GM12878 (cell line): Measurements from ENCODE around the gene CBLN3.

ENCODE experiments used
- MAX ChIP-seq: IDR thresholded peaks from 2 replicates; pipeline ENCODE4 v1.6.1; 2012; ENCODE audit warnings: low read depth, low read length, improper control_type of control experiment
- MYC ChIP-seq: IDR thresholded peaks from 2 replicates; pipeline ENCODE4 v1.6.1; 2011; ENCODE audit warnings: mild to moderate bottlenecking, low read length, moderate library complexity, inconsistent platforms; ENCODE audit not compliant: insufficient read depth, insufficient replicate concordance, insufficient read length, severe bottlenecking
- TF ChIP-seq, protein P1 (sequence below), 3 experiments: IDR thresholded peaks in 2 of 3; conservative IDR thresholded peaks in 1 of 3; 2 replicates each; pipeline ENCODE4 v1.5.1; 2011; ENCODE audit warnings: low read depth in 3 of 3, low read length in 3 of 3, mild to moderate bottlenecking in 3 of 3, control low read depth in 2 of 3, moderate library complexity in 2 of 3, inconsistent platforms in 1 of 3, mixed read lengths in 1 of 3; ENCODE audit not compliant: control insufficient read depth in 2 of 3, insufficient read depth in 1 of 3; ENCODE audit errors: extremely low read depth in 1 of 3

DNA sequence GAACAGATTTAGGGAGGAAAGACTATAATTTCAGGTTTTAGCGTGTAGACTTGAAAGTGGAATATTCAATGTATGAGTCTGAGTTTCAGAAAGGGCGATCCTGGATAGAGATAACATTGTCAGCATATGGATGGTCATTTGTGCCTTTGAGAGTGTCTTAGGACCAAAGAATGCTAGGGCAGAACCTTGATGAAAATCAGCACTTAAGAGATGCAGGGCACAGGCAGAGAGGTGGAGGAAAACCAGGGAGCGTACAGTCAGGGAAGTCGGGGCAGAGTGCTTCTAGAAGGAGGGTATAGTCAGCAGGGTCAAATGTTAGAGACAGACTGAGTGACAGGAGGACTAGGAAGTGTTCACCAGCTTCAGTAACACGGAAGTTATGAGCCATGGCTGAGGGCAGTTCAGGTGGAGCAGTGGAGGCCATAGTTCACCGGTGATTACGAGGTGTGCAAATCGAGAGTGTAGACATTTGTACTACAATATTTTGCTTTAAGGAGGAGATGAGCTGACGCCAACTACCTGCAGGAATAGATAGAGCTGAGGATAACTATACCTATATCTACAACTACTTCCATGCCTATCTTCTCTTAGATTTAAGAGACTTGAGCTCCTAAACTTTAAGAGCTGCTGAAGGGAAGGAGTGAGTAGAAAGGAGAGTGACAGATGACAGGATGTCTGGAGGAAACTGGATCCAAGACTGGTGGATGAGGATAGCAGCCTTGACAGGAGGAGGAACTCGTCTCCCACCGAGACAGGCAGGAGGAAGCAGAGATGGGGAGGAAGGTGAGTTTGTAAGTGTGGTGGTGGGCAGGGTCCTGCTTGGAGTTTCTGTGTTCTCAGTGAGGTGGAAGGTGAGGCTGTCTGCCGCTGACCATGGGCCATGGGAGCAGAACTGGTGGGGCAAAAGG lies 6.5 kb downstream of the CBLN3 start:
- TF ChIP-seq, protein P1, sequence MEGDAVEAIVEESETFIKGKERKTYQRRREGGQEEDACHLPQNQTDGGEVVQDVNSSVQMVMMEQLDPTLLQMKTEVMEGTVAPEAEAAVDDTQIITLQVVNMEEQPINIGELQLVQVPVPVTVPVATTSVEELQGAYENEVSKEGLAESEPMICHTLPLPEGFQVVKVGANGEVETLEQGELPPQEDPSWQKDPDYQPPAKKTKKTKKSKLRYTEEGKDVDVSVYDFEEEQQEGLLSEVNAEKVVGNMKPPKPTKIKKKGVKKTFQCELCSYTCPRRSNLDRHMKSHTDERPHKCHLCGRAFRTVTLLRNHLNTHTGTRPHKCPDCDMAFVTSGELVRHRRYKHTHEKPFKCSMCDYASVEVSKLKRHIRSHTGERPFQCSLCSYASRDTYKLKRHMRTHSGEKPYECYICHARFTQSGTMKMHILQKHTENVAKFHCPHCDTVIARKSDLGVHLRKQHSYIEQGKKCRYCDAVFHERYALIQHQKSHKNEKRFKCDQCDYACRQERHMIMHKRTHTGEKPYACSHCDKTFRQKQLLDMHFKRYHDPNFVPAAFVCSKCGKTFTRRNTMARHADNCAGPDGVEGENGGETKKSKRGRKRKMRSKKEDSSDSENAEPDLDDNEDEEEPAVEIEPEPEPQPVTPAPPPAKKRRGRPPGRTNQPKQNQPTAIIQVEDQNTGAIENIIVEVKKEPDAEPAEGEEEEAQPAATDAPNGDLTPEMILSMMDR (IDR thresholded peaks at IDR 0.05 in 2 of 3, conservative IDR thresholded peaks at IDR 0.05 in 1 of 3; ENCODE audit: control insufficient read depth in 2 of 3, extremely low read depth in 1 of 3, insufficient read depth in 1 of 3, low read depth in 3 of 3, low read length in 3 of 3) = no peak
- no peak for TF ChIP-seq MAX
- TF ChIP-seq MYC = no peak
